SU-DHL-6 (cell line): Measurements from ENCODE around the gene PHKA2.

ENCODE experiments used
- H2AFZ ChIP-seq: fragments of 200-600 bp; sonication (generic); 2 replicates; pipeline ENCODE4 v1.6.1; 2014; ENCODE audit warnings: low read depth, mild to moderate bottlenecking, moderate library complexity, mixed read lengths, antibody characterized with exemption, low read length; ENCODE audit not compliant: severe bottlenecking
- H3F3A ChIP-seq: fragments of 200-600 bp; shearing (Covaris generic); 2 replicates; pipeline ENCODE4 v1.6.0; 2016; ENCODE audit warnings: antibody characterized with exemption, mild to moderate bottlenecking; ENCODE audit not compliant: insufficient read depth
- H3K27ac ChIP-seq: fragments of 200-600 bp; sonication (generic); 2 replicates; pipeline ENCODE4 v1.5.1; 2016; ENCODE audit warnings: low read depth, mild to moderate bottlenecking, low read length, moderate library complexity, mixed read lengths
- H3K27me3 ChIP-seq: fragments of 200-600 bp; sonication (generic), shearing (Covaris generic); 2 replicates; pipeline ENCODE4 v1.6.0; 2014; ENCODE audit warnings: mild to moderate bottlenecking, low read length
- H3K36me3 ChIP-seq: fragments of 200-600 bp; sonication (generic); 2 replicates; pipeline ENCODE4 v1.6.1; 2014; ENCODE audit warnings: mild to moderate bottlenecking, low read length, mixed read lengths
- H3K4me2 ChIP-seq: fragments of 300-600, 200-600 bp; shearing (Covaris generic), sonication (generic); 2 replicates; pipeline ENCODE4 v1.6.0; 2014; ENCODE audit warnings: low read length, low read depth, mild to moderate bottlenecking; ENCODE audit not compliant: poor library complexity, severe bottlenecking
- H3K4me3 ChIP-seq: fragments of 200-600 bp; sonication (generic); 2 replicates; pipeline ENCODE4 v1.5.1; 2014; ENCODE audit warnings: antibody characterized with exemption, low read length, mild to moderate bottlenecking, mixed read lengths; ENCODE audit not compliant: insufficient read depth, poor library complexity, severe bottlenecking
- H3K79me2 ChIP-seq: fragments of 200-600 bp; sonication (generic); 2 replicates; pipeline ENCODE4 v1.6.1; 2014; ENCODE audit warnings: mild to moderate bottlenecking, low read length, moderate library complexity; ENCODE audit not compliant: insufficient read depth
- H3K9ac ChIP-seq: fragments of 200-600 bp; sonication (generic); 2 replicates; pipeline ENCODE4 v1.7.0; 2014; ENCODE audit warnings: mild to moderate bottlenecking, low read length
- H3K9me2 ChIP-seq: fragments of 200-600 bp; sonication (generic); replicated peaks from 2 replicates; pipeline ENCODE4 v1.6.1; 2014; ENCODE audit warnings: low read length; ENCODE audit not compliant: insufficient read depth
- H3K9me3 ChIP-seq: fragments of 200-600 bp; sonication (generic); 2 replicates; pipeline ENCODE4 v1.6.1; 2014; ENCODE audit warnings: low read length, mixed read lengths; ENCODE audit not compliant: insufficient read depth
- H4K20me1 ChIP-seq: fragments of 200-600 bp; sonication (generic); 2 replicates; pipeline ENCODE4 v1.6.1; 2014; ENCODE audit warnings: low read depth, mild to moderate bottlenecking, antibody characterized with exemption, low read length, moderate library complexity, mixed read lengths
- CTCF ChIP-seq: fragments of 200-600 bp; sonication (generic); IDR thresholded peaks from one replicate; pipeline ENCODE4 v1.5.1; 2017; ENCODE audit warnings: antibody characterized with exemption, mild to moderate bottlenecking, low read length, moderate library complexity; ENCODE audit not compliant: insufficient read depth, poor library complexity, severe bottlenecking
- EZH2phosphoT487 ChIP-seq: fragments of 200-600 bp; sonication (generic), shearing (Covaris generic); conservative IDR thresholded peaks from 2 replicates; pipeline ENCODE4 v1.6.1; 2018; ENCODE audit warnings: mild to moderate bottlenecking, antibody characterized with exemption, low read length, moderate library complexity, mixed read lengths

The PHKA2 gene

DNA sequence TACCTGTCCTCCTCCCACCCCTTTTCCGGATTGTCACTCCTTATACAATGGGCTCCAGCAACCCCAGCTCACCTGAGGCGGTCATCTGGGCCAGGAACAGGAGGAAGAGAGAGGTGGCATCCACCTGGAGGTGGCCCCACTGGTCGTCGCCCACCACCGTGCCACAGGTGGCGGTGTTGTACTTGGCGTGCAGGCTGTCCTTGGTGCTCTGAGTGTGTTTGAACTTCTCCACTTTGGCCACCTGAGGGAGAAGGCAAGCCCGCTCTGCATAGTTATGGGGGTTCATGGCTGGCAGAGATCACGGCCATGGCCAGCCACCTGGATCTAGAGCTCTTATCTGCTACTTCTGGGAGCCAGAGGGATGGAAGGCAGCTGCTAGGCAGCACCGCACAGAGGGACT, 32.9 kb downstream of the PHKA2 start:
- Histone ChIP-seq H3K4me2 (no peak overlapping the region), H2AFZ (no peak overlapping the region), H3K27me3 (no peaks in the 10 kb centered on the region), H3K9me2 (no peaks in the 10 kb centered on the region), H3K27ac (no peak overlapping the region), H3K9me3 (no peaks in the 10 kb centered on the region), H3F3A (no peaks in the 10 kb centered on the region), H3K4me3 (no peak overlapping the region), H3K79me2 (no peaks in the 10 kb centered on the region), H3K36me3 (no peaks in the 10 kb centered on the region), H4K20me1 (no peaks in the 10 kb centered on the region), H3K9ac (no peak overlapping the region)
- TF ChIP-seq CTCF (no peak), EZH2phosphoT487 (no peak)

GRCh38 chrX:18949944-18950301, 34.0 kb downstream of the PHKA2 start:
- no peaks in the 10 kb centered on the region for H3K27me3 ChIP-seq

GRCh38 chrX:18949291-18949943, 34.5 kb downstream of the PHKA2 start:
- Histone ChIP-seq H3K9ac (no peak overlapping the region), H3K27ac (no peak overlapping the region), H3K79me2 (no peaks in the 10 kb centered on the region), H3K9me2 (no peaks in the 10 kb centered on the region), H3K4me3 (no peak overlapping the region), H3K36me3 (no peaks in the 10 kb centered on the region), H2AFZ (no peak overlapping the region), H3K27me3 (no peaks in the 10 kb centered on the region), H3K9me3 (no peaks in the 10 kb centered on the region), H3K4me2 (no peak overlapping the region), H3F3A (no peaks in the 10 kb centered on the region), H4K20me1 (no peaks in the 10 kb centered on the region)
- TF ChIP-seq CTCF (no peak), EZH2phosphoT487 (no peak)

More at GRCh38 chrX:18949944-18950301, 34.0 kb downstream of the PHKA2 start:
- Histone ChIP-seq H3K9ac (no peak overlapping the region), H3K4me3 (no peak overlapping the region), H2AFZ (no peak overlapping the region), H3K27ac (no peak overlapping the region), H4K20me1 (no peaks in the 10 kb centered on the region), H3F3A (no peaks in the 10 kb centered on the region), H3K4me2 (no peak overlapping the region), H3K9me3 (no peaks in the 10 kb centered on the region), H3K9me2 (no peaks in the 10 kb centered on the region), H3K79me2 (no peaks in the 10 kb centered on the region), H3K36me3 (no peaks in the 10 kb centered on the region)
- TF ChIP-seq CTCF = no peak
- no peak for TF ChIP-seq EZH2phosphoT487
